SK-N-SH (cell line): ENCODE measurements around the gene AP3S2.

ENCODE experiments used
- EZH2phosphoT487 ChIP-seq: fragments of 200-600 bp; sonication (generic); IDR thresholded peaks from 2 replicates; pipeline ENCODE4 v1.6.1; 2017; ENCODE audit warnings: low read depth, mixed run types, mild to moderate bottlenecking, antibody characterized with exemption, moderate library complexity, borderline replicate concordance
- FOXM1 ChIP-seq: IDR thresholded peaks from 2 replicates; pipeline ENCODE4 v1.4.0; 2012; ENCODE audit warnings: low read depth, mild to moderate bottlenecking
- NRF1 ChIP-seq: IDR thresholded peaks from 2 replicates; pipeline ENCODE4 v1.6.1; 2012; ENCODE audit warnings: low read depth, mild to moderate bottlenecking, low read length
- POLR2AphosphoS5 ChIP-seq: IDR thresholded peaks from 2 replicates; pipeline ENCODE4 v1.6.1; 2012; ENCODE audit warnings: low read depth, low read length
- RFX5 ChIP-seq: IDR thresholded peaks from 2 replicates; pipeline ENCODE4 v1.6.1; 2012; ENCODE audit warnings: mild to moderate bottlenecking, improper control_type of control experiment, low read length
- TF ChIP-seq, protein P1 (sequence below): IDR thresholded peaks from 2 replicates; pipeline ENCODE4 v1.4.0; 2012; ENCODE audit warnings: low read depth, borderline replicate concordance
- TF ChIP-seq, protein P2 (sequence below): fragments of 200-600 bp; sonication (generic); IDR thresholded peaks from 2 replicates; pipeline ENCODE4 v1.6.1; 2017; ENCODE audit warnings: antibody characterized with exemption, mild to moderate bottlenecking, moderate library complexity
- TF ChIP-seq, protein P3 (sequence below): fragments of 150-350 bp; IDR thresholded peaks from 2 replicates; pipeline ENCODE4 v1.6.1; 2017; ENCODE audit warnings: antibody characterized with exemption, low read length, low read depth, borderline replicate concordance

DNA sequence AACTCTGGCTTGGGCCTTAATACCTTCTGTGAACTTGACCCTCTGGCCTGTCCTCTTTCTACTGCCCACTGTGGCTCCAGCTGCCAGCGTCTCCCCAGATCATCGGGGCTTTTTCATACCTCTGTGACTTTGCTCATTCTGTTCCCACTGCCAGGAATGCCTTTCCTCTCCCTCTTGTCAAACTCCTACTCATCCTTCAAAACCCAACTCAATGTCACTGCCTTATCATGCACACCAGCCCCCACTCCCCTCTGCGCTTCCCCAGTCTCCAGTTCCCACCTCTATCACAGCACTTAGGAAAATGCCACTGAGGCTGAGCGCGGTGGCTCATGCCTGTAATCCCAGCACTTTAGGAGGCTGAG is 84.0 kb downstream of the AP3S2 start:
- TF ChIP-seq, protein P1, sequence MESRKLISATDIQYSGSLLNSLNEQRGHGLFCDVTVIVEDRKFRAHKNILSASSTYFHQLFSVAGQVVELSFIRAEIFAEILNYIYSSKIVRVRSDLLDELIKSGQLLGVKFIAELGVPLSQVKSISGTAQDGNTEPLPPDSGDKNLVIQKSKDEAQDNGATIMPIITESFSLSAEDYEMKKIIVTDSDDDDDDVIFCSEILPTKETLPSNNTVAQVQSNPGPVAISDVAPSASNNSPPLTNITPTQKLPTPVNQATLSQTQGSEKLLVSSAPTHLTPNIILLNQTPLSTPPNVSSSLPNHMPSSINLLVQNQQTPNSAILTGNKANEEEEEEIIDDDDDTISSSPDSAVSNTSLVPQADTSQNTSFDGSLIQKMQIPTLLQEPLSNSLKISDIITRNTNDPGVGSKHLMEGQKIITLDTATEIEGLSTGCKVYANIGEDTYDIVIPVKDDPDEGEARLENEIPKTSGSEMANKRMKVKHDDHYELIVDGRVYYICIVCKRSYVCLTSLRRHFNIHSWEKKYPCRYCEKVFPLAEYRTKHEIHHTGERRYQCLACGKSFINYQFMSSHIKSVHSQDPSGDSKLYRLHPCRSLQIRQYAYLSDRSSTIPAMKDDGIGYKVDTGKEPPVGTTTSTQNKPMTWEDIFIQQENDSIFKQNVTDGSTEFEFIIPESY = no peak
- TF ChIP-seq, protein P2, sequence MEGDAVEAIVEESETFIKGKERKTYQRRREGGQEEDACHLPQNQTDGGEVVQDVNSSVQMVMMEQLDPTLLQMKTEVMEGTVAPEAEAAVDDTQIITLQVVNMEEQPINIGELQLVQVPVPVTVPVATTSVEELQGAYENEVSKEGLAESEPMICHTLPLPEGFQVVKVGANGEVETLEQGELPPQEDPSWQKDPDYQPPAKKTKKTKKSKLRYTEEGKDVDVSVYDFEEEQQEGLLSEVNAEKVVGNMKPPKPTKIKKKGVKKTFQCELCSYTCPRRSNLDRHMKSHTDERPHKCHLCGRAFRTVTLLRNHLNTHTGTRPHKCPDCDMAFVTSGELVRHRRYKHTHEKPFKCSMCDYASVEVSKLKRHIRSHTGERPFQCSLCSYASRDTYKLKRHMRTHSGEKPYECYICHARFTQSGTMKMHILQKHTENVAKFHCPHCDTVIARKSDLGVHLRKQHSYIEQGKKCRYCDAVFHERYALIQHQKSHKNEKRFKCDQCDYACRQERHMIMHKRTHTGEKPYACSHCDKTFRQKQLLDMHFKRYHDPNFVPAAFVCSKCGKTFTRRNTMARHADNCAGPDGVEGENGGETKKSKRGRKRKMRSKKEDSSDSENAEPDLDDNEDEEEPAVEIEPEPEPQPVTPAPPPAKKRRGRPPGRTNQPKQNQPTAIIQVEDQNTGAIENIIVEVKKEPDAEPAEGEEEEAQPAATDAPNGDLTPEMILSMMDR = no peak
- TF ChIP-seq EZH2phosphoT487 (no peak), RFX5 (no peak), NRF1 (no peak), FOXM1 (no peak), POLR2AphosphoS5 (no peak)
- TF ChIP-seq, protein P3, sequence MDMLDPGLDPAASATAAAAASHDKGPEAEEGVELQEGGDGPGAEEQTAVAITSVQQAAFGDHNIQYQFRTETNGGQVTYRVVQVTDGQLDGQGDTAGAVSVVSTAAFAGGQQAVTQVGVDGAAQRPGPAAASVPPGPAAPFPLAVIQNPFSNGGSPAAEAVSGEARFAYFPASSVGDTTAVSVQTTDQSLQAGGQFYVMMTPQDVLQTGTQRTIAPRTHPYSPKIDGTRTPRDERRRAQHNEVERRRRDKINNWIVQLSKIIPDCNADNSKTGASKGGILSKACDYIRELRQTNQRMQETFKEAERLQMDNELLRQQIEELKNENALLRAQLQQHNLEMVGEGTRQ = no peak
